Measurements from ENCODE around the gene CABP7. TPM values are rescaled to one million over a fixed set of nuclear protein-coding genes. Genes with fewer than 3 reads are reported as not detected.

Gene CABP7
- total and polyA plus RNA-seq, 2 donors (not counting 1 experiment from before 2014, with no cell fraction given) = 0.03 TPM; not detected in 1

DNA sequence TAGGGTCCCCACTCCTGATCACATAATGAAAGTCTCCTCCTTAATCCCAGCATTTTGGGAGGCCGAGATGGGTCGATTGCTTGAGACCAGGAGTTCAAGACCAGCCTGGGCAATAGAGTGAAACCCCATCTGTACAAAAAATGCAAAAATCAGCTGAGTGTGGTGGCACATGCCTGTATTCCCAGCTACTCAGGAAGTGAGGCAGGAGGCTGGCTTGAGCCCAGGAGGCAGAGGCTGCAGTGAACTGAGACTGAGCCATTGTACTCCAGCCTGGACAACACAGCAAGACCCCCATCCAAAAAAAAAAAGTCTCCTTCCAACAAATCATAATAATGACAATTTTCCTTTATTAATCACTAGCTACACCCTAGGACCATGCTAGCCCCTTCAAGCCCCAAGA is 31.9 kb downstream of the CABP7 start:
- H3K27ac ChIP-seq (ENCODE audit: low read length in 2 of 2) = no peak overlapping the region
- H3K27me3 ChIP-seq (replicated peaks in 1 of 4; ENCODE audit: control extremely low read depth in 1 of 4, control insufficient read depth in 3 of 4, insufficient read depth in 4 of 4, low read length in 3 of 4) = no peaks in the 10 kb centered on the region
- DNase-seq (no peak), ATAC-seq (ENCODE audit: low read depth) (no peak)
- no peak overlapping the region for H2AFZ ChIP-seq (ENCODE audit: insufficient read depth, low read depth, low read length, poor library complexity, severe bottlenecking)
- ChIA-PET CTCF (no interaction called here), POLR2A (no interaction called here)
- H3K9ac ChIP-seq (ENCODE audit: low read length) = no peak overlapping the region
- H3K9me3 ChIP-seq (ENCODE audit: control extremely low read depth in 1 of 3, control insufficient read depth in 2 of 3, insufficient read depth in 1 of 3, low read length in 2 of 3) = no peaks in the 10 kb centered on the region
- no peaks in the 10 kb centered on the region for H3K9me3 Mint-ChIP-seq (ENCODE audit: insufficient read depth)
- H3K4me1 Mint-ChIP-seq = peaks cover 6% of the 10 kb centered on the region
- TF ChIP-seq, protein P1, sequence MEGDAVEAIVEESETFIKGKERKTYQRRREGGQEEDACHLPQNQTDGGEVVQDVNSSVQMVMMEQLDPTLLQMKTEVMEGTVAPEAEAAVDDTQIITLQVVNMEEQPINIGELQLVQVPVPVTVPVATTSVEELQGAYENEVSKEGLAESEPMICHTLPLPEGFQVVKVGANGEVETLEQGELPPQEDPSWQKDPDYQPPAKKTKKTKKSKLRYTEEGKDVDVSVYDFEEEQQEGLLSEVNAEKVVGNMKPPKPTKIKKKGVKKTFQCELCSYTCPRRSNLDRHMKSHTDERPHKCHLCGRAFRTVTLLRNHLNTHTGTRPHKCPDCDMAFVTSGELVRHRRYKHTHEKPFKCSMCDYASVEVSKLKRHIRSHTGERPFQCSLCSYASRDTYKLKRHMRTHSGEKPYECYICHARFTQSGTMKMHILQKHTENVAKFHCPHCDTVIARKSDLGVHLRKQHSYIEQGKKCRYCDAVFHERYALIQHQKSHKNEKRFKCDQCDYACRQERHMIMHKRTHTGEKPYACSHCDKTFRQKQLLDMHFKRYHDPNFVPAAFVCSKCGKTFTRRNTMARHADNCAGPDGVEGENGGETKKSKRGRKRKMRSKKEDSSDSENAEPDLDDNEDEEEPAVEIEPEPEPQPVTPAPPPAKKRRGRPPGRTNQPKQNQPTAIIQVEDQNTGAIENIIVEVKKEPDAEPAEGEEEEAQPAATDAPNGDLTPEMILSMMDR (IDR thresholded peaks at IDR 0.05) = no peak
- no peak for TF ChIP-seq EZH2 (IDR thresholded peaks at IDR 0.05; ENCODE audit: borderline replicate concordance, insufficient read depth, low read depth, low read length, poor library complexity, severe bottlenecking)
- H3K36me3 ChIP-seq (replicated peaks in 1 of 2; ENCODE audit: control extremely low read depth in 1 of 2, control insufficient read depth in 1 of 2, extremely low read depth in 1 of 2, insufficient read depth in 2 of 2, low read length in 1 of 2) = peaks cover 0 to 22% of the 10 kb centered on the region in 2 experiments
- no peak overlapping the region for H3K27ac Mint-ChIP-seq
- H3K4me1 ChIP-seq (ENCODE audit: control insufficient read depth in 2 of 2, insufficient read depth in 2 of 2, low read length in 2 of 2) = no peaks in the 10 kb centered on the region
- intact Hi-C loops (cut with micrococcal nuclease) = no loop called here
- peaks cover 12% of the 10 kb centered on the region for H4K20me1 ChIP-seq (ENCODE audit: control insufficient read depth, insufficient read depth, low read length, poor library complexity, severe bottlenecking)
- peaks cover 17% of the 10 kb centered on the region for H3K79me2 ChIP-seq (ENCODE audit: control insufficient read depth, insufficient read depth, low read length)
- WGBS (ENCODE audit: insufficient coverage) = 100% methylated on average over 2 of the region's 2 CpGs
- H3K4me3 Mint-ChIP-seq = no peak overlapping the region
- no peaks in the 10 kb centered on the region for H3K27me3 Mint-ChIP-seq
- H3K4me3 ChIP-seq (ENCODE audit: control extremely low read depth in 1 of 5, extremely low read depth in 1 of 5, insufficient read depth in 1 of 5, low read depth in 2 of 5, low read length in 4 of 5) = no peak overlapping the region
- H3K4me2 ChIP-seq (replicated peaks; ENCODE audit: low read depth, low read length, poor library complexity, severe bottlenecking) = no peak overlapping the region

DNA sequence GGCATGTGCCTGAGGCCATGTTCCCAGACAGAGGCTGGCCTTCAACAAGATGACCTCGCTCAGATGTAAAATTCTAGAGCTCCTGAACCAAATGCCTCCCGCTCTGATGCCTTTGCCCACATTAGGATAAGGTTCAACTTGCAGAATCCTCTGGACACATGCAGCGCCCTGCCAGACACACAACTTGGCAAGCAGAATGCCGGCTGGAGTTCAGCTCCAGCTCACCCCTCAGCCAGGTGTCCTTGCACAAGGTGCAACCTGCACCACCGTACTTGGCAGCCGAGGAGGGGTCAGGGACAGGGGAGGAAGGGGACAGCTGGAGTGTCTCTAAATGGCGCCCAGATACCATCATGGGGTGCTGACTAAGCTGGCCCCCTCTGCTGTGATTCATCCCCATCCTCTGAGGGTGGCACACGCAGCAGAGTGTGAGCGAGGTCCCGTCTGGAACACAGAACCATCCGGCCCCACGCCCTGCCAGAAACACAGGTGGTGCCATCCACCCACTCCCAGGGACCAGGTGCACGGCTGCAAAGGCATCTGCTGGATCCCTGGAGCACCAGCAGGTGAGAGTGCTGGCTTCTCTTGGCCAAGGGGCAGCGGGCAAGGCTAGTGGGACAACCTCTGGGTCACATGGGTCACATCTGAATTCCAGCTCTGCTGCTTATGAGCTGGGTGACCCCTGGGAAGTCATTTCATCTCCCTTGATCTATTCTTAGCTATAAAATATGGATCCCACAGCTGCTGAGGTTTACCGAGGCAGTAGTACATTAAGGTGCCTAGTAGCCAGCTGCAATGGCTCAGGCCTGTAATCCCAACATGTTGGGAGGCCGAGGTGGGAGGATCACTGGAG is 34.2 kb downstream of the CABP7 start:
- intact Hi-C loops (cut with micrococcal nuclease) = no loop called here
- Histone ChIP-seq H3K4me3 (ENCODE audit: control extremely low read depth in 1 of 5, extremely low read depth in 1 of 5, insufficient read depth in 1 of 5, low read depth in 2 of 5, low read length in 4 of 5) (no peak overlapping the region), H3K79me2 (ENCODE audit: control insufficient read depth, insufficient read depth, low read length) (peaks cover 24% of the 10 kb centered on the region), H3K36me3 (replicated peaks in 1 of 2; ENCODE audit: control extremely low read depth in 1 of 2, control insufficient read depth in 1 of 2, extremely low read depth in 1 of 2, insufficient read depth in 2 of 2, low read length in 1 of 2) (peaks cover 1 to 4% of the 10 kb centered on the region in 2 experiments), H3K9me3 (ENCODE audit: control extremely low read depth in 1 of 3, control insufficient read depth in 2 of 3, insufficient read depth in 1 of 3, low read length in 2 of 3) (no peaks in the 10 kb centered on the region), H3K27me3 (replicated peaks in 1 of 4; ENCODE audit: control extremely low read depth in 1 of 4, control insufficient read depth in 3 of 4, insufficient read depth in 4 of 4, low read length in 3 of 4) (no peaks in the 10 kb centered on the region), H3K4me2 (replicated peaks; ENCODE audit: low read depth, low read length, poor library complexity, severe bottlenecking) (no peak overlapping the region), H3K9ac (ENCODE audit: low read length) (no peak overlapping the region), H2AFZ (ENCODE audit: insufficient read depth, low read depth, low read length, poor library complexity, severe bottlenecking) (no peak overlapping the region), H4K20me1 (ENCODE audit: control insufficient read depth, insufficient read depth, low read length, poor library complexity, severe bottlenecking) (peaks cover 12% of the 10 kb centered on the region), H3K4me1 (ENCODE audit: control insufficient read depth in 2 of 2, insufficient read depth in 2 of 2, low read length in 2 of 2) (no peaks in the 10 kb centered on the region), H3K27ac (ENCODE audit: low read length in 2 of 2) (no peak overlapping the region)
- Mint-ChIP-seq H3K27ac (no peak overlapping the region), H3K27me3 (no peaks in the 10 kb centered on the region), H3K9me3 (ENCODE audit: insufficient read depth) (no peaks in the 10 kb centered on the region), H3K4me3 (no peak overlapping the region), H3K4me1 (peaks cover 6% of the 10 kb centered on the region)
- DNase-seq = no peak
- 90% methylated on average over 16 of the region's 16 CpGs for whole genome bisulfite sequencing (ENCODE audit: insufficient coverage)
- CTCF ChIA-PET = no interaction called here
- no peak for TF ChIP-seq EZH2 (IDR thresholded peaks at IDR 0.05; ENCODE audit: borderline replicate concordance, insufficient read depth, low read depth, low read length, poor library complexity, severe bottlenecking)
- TF ChIP-seq, protein P1 (IDR thresholded peaks at IDR 0.05) = no peak
- ATAC-seq (ENCODE audit: low read depth) = no peak
- POLR2A ChIA-PET = no interaction called here
